HCT116 (cell line): ENCODE results near the gene DENR. TPM values are rescaled to one million over a fixed set of nuclear protein-coding genes. Genes with fewer than 3 reads are reported as not detected.

Experiments used
- ATAC-seq: fragments of 200-7000 bp; cut with Tn5 transposase; 2 replicates; pipeline ENCODE4 v1.9.1; 2020; ENCODE audit warnings: mild to moderate bottlenecking, moderate library complexity
- BruUV-seq: library from RNA; stranded (reverse); fragments of 400-500 nt; replicated peaks from 2 replicates; lab custom pipeline; 2021; lab: Mats Ljungman, UMichigan
- CTCF ChIA-PET: fragments of 300-600 bp; sonication (Branson Sonifier 250); formaldehyde crosslinking; loops from one replicate; lab custom pipeline; 2021; ENCODE audit warnings: antibody characterized with exemption; lab: Charles Lee
- POLR2A ChIA-PET: fragments of 300-600, 350-600 bp; sonication (Branson Sonifier 250); formaldehyde crosslinking; loops from one replicate; lab custom pipeline; 2021; ENCODE audit warnings: antibody characterized with exemption; lab: Charles Lee
- RAD21 ChIA-PET, 2 experiments: fragments of 300-600 bp; sonication (Branson Sonifier 250); formaldehyde crosslinking; loops; one replicate each; lab custom pipeline; 2023; ENCODE audit warnings: low total read pairs in 2 of 2; ENCODE audit not compliant: uncharacterized antibody in 2 of 2, unreplicated experiment in 2 of 2, low non-redundant PET in 1 of 2; lab: Charles Lee
- DNase-seq: peaks from one replicate; pipeline ENCODE4 v3.0.0-alpha.2; 2010; ENCODE audit warnings: low read depth, low spot score
- H2AFZ ChIP-seq: fragments of 200-600 bp; shearing (Covaris generic), sonication (generic); 2 replicates; pipeline ENCODE4 v1.6.1; 2017; ENCODE audit warnings: low read depth, mixed run types, mixed read lengths, antibody characterized with exemption, low read length; ENCODE audit not compliant: poor library complexity, severe bottlenecking
- H3K27ac ChIP-seq: 2 replicates; pipeline ENCODE4 v1.5.1; 2012; ENCODE audit warnings: low read depth, low read length
- H3K27me3 ChIP-seq: fragments of 200-600 bp; sonication (generic); 2 replicates; pipeline ENCODE4 v1.6.1; 2016; ENCODE audit warnings: mixed run types, low read length, mixed read lengths; ENCODE audit not compliant: insufficient read depth
- H3K36me3 ChIP-seq, 2 experiments: fragments of 200-500 bp in 1 of 2; fragments of 200-600 bp in 1 of 2; sonication (Bioruptor generic) in 1 of 2; sonication (generic) in 1 of 2; 2 replicates each; pipeline versions ENCODE4 v1.5.1 to v1.6.1; 2014 to 2016; ENCODE audit warnings: low read length in 2 of 2, inconsistent platforms in 1 of 2, mixed read lengths in 1 of 2, mixed run types in 1 of 2; ENCODE audit not compliant: insufficient read depth in 2 of 2, control insufficient read depth in 1 of 2
- H3K4me1 ChIP-seq, 2 experiments: fragments of 200-600 bp in 1 of 2; sonication (generic) in 1 of 2; 2 replicates each; pipeline versions ENCODE4 v1.5.1 to v1.6.1; 2012 to 2017; ENCODE audit warnings: low read length in 2 of 2, inconsistent platforms in 1 of 2, mild to moderate bottlenecking in 1 of 2, mixed read lengths in 1 of 2, mixed run types in 1 of 2, moderate library complexity in 1 of 2; ENCODE audit not compliant: insufficient read depth in 2 of 2, control insufficient read depth in 1 of 2
- H3K4me2 ChIP-seq: fragments of 200-600 bp; sonication (generic); 2 replicates; pipeline ENCODE4 v1.6.1; 2017; ENCODE audit warnings: mixed run types, low read length, mixed read lengths
- H3K4me3 ChIP-seq, 2 experiments: fragments of 200-600 bp in 1 of 2; sonication (generic) in 1 of 2; replicated peaks in 1 of 2; 2 replicates each; pipeline ENCODE4 v1.5.1; 2011 to 2016; ENCODE audit warnings: low read length in 2 of 2, control low read depth in 1 of 2, low read depth in 1 of 2, mild to moderate bottlenecking in 1 of 2, mixed read lengths in 1 of 2, mixed run types in 1 of 2
- H3K79me2 ChIP-seq: fragments of 200-600 bp; sonication (generic); 2 replicates; pipeline ENCODE4 v1.6.1; 2017; ENCODE audit warnings: mild to moderate bottlenecking, mixed run types, low read length, moderate library complexity, mixed read lengths; ENCODE audit not compliant: insufficient read depth
- H3K9ac ChIP-seq: fragments of 200-600 bp; sonication (generic); 2 replicates; pipeline ENCODE4 v1.6.1; 2016; ENCODE audit warnings: low read length, mixed read lengths
- H3K9me2 ChIP-seq: fragments of 200-600 bp; sonication (generic), shearing (Covaris generic); 2 replicates; pipeline ENCODE4 v1.6.1; 2017; ENCODE audit warnings: mixed run types, mild to moderate bottlenecking, moderate library complexity; ENCODE audit not compliant: insufficient read depth
- H3K9me3 ChIP-seq, 2 experiments: fragments of 200-500 bp in 1 of 2; fragments of 200-600 bp in 1 of 2; sonication (Bioruptor generic) in 1 of 2; sonication (generic) in 1 of 2; 2 replicates each; pipeline ENCODE4 v1.6.1; 2014 to 2017; ENCODE audit warnings: low read length in 2 of 2, mixed read lengths in 2 of 2, inconsistent platforms in 1 of 2, low read depth in 1 of 2, mild to moderate bottlenecking in 1 of 2, mixed run types in 1 of 2, moderate library complexity in 1 of 2; ENCODE audit not compliant: control insufficient read depth in 1 of 2, insufficient read depth in 1 of 2
- H4K20me1 ChIP-seq: fragments of 200-600 bp; sonication (generic), shearing (Covaris generic); 2 replicates; pipeline ENCODE4 v1.6.1; 2017; ENCODE audit warnings: mixed run types, mild to moderate bottlenecking, moderate library complexity; ENCODE audit not compliant: insufficient read depth
- CBX3 ChIP-seq: IDR thresholded peaks from 2 replicates; pipeline ENCODE4 v1.6.1; 2012; ENCODE audit warnings: low read depth
- CEBPB ChIP-seq: IDR thresholded peaks from 2 replicates; pipeline ENCODE4 v1.6.1; 2012; ENCODE audit warnings: low read depth
- EGR1 ChIP-seq: IDR thresholded peaks from 2 replicates; pipeline ENCODE4 v1.6.1; 2012; ENCODE audit warnings: low read depth
- JUND ChIP-seq: IDR thresholded peaks from 2 replicates; pipeline ENCODE4 v1.6.1; 2012
- RAD21 ChIP-seq: IDR thresholded peaks from 2 replicates; pipeline ENCODE4 v1.6.1; 2012; ENCODE audit warnings: low read depth, mild to moderate bottlenecking
- SRF ChIP-seq: IDR thresholded peaks from 2 replicates; pipeline ENCODE4 v1.6.1; 2012; ENCODE audit warnings: low read depth
- TCF7L2 ChIP-seq: IDR thresholded peaks from 2 replicates; pipeline ENCODE4 v1.7.0; 2011; ENCODE audit warnings: borderline replicate concordance, inconsistent platforms; ENCODE audit not compliant: insufficient read depth, insufficient read length; ENCODE audit errors: extremely low read depth
- intact Hi-C: fragments of 100-400 bp; cut with micrococcal nuclease; formaldehyde crosslinking; loops from 2 replicates; pipeline ENCODE4 v1.10.0; 2022
- total RNA-seq: library from RNA; stranded (reverse); gene quantifications from one replicate; pipeline ENCODE4 v1.2.1, GENCODE V29; 2021; ENCODE audit not compliant: unreplicated experiment

The DENR gene
- total RNA-seq, 1 experiment from 2014 or later, result 59.1 TPM

- ChIA-PET CTCF (no interaction called here), RAD21 (no interaction called here), POLR2A (no interaction called here)
- H3K4me2 ChIP-seq, result no peak overlapping the region
- H3K4me1 ChIP-seq, result peaks cover 15 to 19% of the 10 kb centered on the region in 2 experiments; a peak in 3 of 4 replicates
- H3K27me3 ChIP-seq, result no peaks in the 10 kb centered on the region
- no peak overlapping the region for H3K9ac ChIP-seq
- no peaks in the 10 kb centered on the region for H3K9me2 ChIP-seq
- H3K36me3 ChIP-seq, result no peaks in the 10 kb centered on the region
- H3K79me2 ChIP-seq, result no peaks in the 10 kb centered on the region
- ATAC-seq (no peak), DNase-seq (no peak)
- H3K27ac ChIP-seq, result no peak overlapping the region
- no TSS peak for BruUV-seq
- no peaks in the 10 kb centered on the region for H4K20me1 ChIP-seq
- no peak overlapping the region for H2AFZ ChIP-seq
- no peak overlapping the region for H3K4me3 ChIP-seq
- TF ChIP-seq CEBPB, result no peak
- no peak for TF ChIP-seq RAD21
- intact Hi-C loops, result no loop called here
- H3K9me3 ChIP-seq, result no peaks in the 10 kb centered on the region
Observed at GRCh38 chr12:122729583-122730214, 22.9 kb upstream of the DENR start.

GRCh38 chr12:122730215-122731014, 22.2 kb upstream of the DENR start, which contains the start of gene HCAR1:
Gene HCAR1, minus strand, starts transcription at chr12:122730844. Its CDS starts 505 bp downstream, at chr12:122730339.
- Histone ChIP-seq H3K36me3 (no peaks in the 10 kb centered on the region), H3K27ac (no peak within 1 kb of the TSS), H3K79me2 (no peaks in the 10 kb centered on the region), H2AFZ (no peak within 1 kb of the TSS), H3K4me2 (no peak within 1 kb of the TSS), H3K27me3 (no peaks in the 10 kb centered on the region), H3K9me3 (no peaks in the 10 kb centered on the region), H3K9me2 (no peaks in the 10 kb centered on the region), H4K20me1 (no peaks in the 10 kb centered on the region), H3K9ac (no peak within 1 kb of the TSS), H3K4me1 (peaks cover 10 to 12% of the 10 kb centered on the region in 2 experiments; a peak in 3 of 4 replicates), H3K4me3 (no peak within 1 kb of the TSS)
- ChIA-PET RAD21 (no interaction called here), POLR2A (no interaction called here), CTCF (no interaction called here)
- ATAC-seq (no peak), DNase-seq (no peak)
- TF ChIP-seq SRF (no peak), EGR1 (no peak), JUND (no peak), TCF7L2 (no peak), CBX3 (no peak)
- intact Hi-C loops, result no loop called here
- no TSS peak for BruUV-seq
